Fibroblast of pulmonary artery (primary cell): ENCODE results near the gene MGAT4A.
A peak's percentile ranks its signal among the peaks of the same experiment; 100 is the strongest.

Experiments
- DNase-seq: peaks from one replicate; pipeline ENCODE4 v3.0.0-alpha.2; 2010; ENCODE audit warnings: low read depth
- H3K4me3 ChIP-seq: replicated peaks from 2 replicates; pipeline ENCODE4 v1.5.1; 2011; ENCODE audit warnings: low read depth, mild to moderate bottlenecking, control low read depth, low read length, moderate library complexity
- CTCF ChIP-seq: IDR thresholded peaks from 2 replicates; pipeline ENCODE4 v1.5.1; 2011; ENCODE audit warnings: mild to moderate bottlenecking, control low read depth, low read length, inconsistent platforms; ENCODE audit errors: missing control alignments

Gene MGAT4A

GRCh38 chr2:98731041-98731893 is at the start of gene MGAT4A:
Gene MGAT4A (minus strand): TSS chr2:98731132. CDS start chr2:98726332, 4,800 bp downstream.
- peak within 1 kb of the TSS; percentile 44 for H3K4me3 ChIP-seq
- TF ChIP-seq CTCF: no peak
- DNase-seq: peak; percentile 27

- no peak for DNase-seq
- H3K4me3 ChIP-seq: no peak overlapping the region
- TF ChIP-seq CTCF: no peak
Measured at GRCh38 chr2:98778741-98779483, 48.0 kb upstream of the MGAT4A start.

- no peak for DNase-seq
- no peak for TF ChIP-seq CTCF
- H3K4me3 ChIP-seq: no peak overlapping the region
Measured at GRCh38 chr2:98778151-98778550, 47.2 kb upstream of the MGAT4A start.

- no peak for TF ChIP-seq CTCF
- H3K4me3 ChIP-seq: no peak overlapping the region
- DNase-seq: no peak
Measured at GRCh38 chr2:98777710-98778109, 46.8 kb upstream of the MGAT4A start.

GRCh38 chr2:98777076-98777475 is 46.1 kb upstream of the MGAT4A start:
- DNase-seq: no peak

GRCh38 chr2:98776136-98776535 is 45.2 kb upstream of the MGAT4A start:
- no peak for TF ChIP-seq CTCF
- H3K4me3 ChIP-seq: no peak overlapping the region
- no peak for DNase-seq

More at GRCh38 chr2:98777076-98777475, 46.1 kb upstream of the MGAT4A start:
- no peak for TF ChIP-seq CTCF
- H3K4me3 ChIP-seq: no peak overlapping the region
